ENCODE results near the gene AOC2.
"Not testable (repeated sequence)": the region's sequence is repeated elsewhere in the genome, so short reads cannot be mapped to it uniquely, and the experiment has no call there.

The AOC2 gene

DNA sequence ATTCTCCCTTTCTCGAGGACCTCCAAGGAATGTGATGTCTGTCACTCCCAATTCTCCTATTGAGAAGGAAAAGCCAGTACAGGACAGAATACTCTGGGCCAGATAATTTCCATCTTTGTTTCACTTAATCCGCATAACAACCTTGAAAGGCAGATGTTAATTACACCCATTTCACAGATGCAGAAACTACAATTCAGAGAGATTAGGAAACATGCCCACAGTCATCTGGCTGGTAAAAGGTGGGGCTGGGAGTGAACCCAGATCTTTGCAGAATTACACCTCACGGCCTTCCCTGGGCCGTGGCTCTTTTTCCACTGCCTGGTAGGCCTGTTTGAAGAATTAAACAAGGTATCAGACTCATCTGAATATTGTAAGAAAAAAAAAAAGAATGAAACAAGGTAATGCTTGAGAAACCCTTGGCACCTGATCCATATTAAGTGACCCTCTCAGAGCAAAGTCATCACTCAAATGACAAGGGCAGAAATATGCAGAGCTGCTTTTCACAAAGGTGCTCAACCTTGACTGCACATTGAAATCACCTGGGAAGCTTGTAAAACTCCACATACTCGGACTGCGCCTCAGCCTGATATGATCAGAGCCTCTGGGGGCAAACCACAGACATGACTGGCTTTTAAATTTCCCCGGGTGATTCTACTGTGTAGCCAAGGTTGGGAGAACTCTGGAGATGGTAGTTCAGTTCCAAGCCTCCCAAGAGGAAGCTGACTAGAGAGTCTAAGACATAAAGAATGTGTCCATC is 39.6 kb downstream of the AOC2 start:
- DNase-seq = no peak

DNA sequence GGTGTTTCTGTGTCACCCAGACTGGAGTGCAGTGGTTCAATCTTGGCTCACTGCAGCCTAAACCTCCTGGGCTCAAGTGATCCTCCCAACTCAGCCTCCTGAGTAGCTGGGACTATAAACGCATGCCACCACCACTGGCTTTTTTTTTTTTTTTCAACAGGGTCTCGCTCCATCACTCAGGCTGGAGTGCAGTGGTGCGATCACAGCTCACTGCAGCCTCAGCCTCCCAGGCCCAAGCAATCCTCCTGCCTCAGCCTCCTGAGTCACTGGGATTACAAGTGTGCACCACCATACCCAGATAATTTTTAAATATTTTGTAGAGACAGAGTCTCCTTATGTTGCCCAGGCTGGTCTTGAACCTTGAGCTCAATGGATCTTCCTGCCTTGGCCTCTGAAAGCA is 41.4 kb downstream of the AOC2 start:
- DNase-seq = not testable (repeated sequence)

DNA sequence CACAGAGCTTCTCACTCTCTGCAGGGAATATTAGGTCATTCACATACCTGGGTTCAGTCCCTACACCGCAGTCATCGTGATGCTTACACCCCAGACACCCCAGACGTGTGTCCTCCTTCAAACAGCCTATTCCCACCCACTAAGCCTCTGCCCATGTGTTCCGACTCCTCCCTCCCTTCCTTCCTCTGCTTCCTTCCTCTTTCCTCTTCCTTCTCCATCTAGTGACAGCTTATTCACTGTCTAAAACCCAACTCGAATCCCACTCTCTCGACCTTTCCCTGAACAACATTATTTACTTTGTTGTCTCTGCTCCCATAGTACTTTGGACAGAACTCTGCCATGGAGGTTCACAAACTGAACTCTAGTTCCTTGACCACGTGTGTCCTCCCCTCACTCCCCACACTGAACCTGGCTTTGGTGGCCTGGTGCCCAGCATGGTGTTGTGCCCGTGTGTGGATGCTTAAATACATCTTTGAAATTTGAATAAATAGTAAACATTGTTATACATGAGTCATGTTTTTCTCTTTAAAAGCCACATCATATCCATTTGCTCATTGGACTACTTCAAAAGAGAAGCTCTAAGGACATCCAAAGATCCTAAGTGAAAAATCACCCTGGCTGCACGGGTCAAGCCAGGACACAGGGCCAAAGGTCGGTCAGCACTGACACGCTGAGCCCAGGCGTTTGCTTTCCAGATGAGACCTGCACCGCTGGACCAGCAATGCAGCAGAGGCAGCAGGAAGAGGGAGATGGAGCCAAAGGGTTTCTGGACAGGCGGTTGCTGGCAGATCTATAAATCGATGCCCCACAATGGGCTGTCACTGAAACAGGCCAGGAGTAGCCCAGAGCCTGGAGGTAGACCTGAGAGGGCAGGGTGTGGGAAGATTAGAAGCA is 42.1 kb downstream of the AOC2 start:
- no peak for DNase-seq

DNA sequence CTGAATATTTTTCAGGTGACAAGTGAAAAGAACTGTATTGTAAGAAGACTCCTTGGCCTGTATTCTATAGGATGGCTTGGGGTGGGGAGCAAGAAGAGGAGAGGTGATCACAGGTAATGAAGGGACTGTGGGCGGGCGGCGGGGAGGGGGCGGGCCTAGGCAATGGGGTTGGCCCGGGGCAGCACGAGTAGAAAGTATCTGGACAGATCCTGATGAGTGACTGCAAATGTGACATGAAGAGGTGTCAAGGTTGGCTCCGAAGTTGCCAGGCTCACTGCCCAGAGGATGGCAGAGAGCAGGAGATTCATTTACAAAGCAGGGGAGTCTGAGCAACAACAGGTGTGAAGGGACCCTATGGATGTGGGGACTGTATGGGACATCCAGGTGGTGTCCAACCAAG is 45.4 kb downstream of the AOC2 start:
- DNase-seq = no peak

DNA sequence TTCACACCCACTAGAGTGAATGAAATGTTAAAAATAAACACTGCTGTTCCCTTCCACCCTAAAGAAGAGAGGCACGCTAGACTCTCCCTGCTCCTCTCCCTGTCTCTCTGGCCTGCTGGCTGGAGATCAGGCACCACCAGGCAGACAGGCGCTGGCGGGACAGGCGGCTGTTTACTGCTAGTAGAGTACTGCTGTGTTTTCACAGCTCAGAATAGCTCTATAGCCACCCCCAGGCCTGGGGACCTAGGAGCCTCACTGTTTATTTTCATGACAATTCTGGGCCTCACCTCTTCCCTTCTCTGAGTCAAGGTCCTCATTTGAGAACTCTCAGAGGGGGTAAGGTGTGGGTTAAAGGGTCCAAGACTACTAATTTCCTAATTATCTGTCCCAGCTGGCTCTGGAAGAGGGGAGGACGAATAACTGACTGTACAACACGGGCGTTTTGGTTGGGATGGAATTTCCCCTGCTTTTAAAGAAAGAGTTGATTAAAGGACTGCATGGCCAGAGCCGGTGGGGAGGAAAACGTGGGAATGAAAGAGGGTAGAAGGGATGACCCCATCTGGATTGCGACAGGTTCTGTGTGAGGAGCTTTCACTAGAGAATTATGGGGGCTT is 47.3 kb downstream of the AOC2 start:
- no peak for DNase-seq

DNA sequence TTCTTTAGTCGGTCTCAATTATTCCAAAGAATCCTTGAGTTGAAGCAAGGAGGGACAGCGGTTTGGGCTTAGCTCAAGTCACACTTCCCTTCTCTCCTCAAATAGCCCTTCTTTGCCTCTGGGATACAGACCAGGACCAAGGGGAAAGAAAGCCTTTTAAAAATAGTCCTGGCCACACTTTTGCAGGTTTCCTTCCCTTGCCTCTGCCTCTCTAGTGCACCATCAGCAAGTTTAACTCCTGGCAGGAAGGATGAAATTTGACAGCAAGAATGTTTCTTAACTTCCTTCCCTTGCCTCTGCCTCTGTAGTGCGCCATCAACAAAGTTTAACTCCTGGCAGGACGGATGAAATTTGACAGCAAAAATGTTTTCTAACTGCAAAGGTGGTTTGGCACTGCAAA is 49.0 kb downstream of the AOC2 start:
- no peak for DNase-seq

DNA sequence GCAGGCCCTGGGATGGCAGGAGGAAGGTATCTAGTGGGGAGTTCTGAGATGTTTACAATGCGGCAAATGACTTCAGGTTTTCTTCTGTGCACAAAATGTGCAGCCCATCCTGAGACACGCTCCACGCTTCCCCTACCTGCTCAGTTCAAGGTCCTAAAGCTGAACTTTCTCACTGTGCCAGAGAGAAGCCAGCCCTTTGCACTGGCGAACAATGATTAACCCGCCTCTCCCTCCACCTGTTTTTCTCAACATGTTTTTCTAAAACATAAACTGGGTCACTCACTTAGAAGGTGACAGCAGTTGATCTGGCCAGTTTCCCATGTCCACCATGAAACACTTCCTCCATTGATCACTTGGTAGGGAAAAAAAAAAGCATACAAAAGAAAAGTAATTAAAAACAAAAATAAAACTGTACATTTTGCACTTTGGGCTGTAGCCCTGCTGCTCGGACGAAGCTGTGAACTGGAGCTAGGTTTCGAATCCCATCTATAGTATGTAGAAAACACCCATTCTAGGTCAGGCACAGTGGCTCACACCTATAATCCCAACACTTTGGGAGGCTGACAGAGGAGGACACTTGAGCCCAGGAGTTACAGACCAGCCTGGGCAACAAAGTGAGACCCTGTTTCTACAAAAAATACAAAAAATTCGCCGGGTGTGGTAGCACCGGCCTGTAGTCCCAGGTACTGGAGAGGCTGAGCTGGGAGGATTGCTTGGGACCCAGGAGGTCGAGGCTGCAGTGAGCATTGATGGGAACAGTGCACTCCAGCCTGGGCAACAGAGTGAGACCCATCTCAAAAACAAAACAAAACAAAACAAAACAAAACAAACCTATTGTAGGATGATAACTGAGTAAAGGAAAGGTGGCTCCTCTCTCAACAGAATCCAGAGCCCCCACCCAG is 50.2 kb downstream of the AOC2 start:
- no peak for DNase-seq

DNA sequence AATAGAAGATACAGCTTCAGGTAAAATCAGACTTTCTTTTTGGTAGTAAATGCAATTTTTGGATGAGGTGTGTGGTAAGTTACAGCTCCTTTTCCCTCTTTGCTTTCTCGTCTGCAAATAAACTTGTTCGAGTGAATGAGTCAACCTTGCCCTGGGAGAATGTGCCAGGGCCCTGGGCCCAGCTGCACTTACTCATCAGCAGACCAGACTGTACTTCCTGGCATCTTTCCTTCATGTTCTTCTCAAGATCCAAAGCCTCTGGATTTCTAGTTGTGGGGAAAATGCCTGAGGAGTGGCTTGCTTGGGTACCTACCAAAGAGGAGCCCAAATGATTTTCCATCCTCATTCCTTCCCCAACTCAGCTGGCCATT is 50.8 kb downstream of the AOC2 start:
- no peak for DNase-seq

DNA sequence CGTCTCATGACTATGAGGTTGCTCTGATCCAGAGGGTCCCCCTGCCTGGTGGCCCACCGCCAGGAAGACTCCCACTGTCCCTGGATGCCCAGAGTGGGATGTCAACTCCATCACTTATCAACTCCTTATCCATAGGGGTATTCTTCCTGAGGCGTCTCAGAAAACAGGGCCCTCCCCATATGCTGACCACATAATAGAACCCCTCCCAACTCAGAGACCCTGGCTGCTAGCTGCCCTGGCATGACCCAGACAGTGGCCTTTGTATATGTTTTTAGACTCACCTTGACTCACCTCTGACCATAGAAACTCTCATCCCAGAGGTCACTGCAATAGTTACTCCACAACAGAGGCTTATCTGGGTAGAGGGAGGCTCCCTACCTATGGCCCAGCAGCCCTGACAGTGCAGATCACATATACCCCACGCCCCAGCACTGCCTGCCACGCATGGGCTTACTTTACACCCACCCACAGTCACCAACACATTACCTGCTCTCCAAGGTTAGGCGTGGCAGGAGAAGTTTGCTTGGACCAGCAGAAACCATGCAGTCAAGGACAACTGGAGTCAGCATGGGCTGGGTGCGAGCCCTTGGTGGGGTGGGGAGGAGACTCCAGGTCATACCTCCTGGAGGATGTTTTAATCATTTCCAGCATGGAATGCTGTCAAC is 53.9 kb downstream of the AOC2 start:
- DNase-seq = no peak

DNA sequence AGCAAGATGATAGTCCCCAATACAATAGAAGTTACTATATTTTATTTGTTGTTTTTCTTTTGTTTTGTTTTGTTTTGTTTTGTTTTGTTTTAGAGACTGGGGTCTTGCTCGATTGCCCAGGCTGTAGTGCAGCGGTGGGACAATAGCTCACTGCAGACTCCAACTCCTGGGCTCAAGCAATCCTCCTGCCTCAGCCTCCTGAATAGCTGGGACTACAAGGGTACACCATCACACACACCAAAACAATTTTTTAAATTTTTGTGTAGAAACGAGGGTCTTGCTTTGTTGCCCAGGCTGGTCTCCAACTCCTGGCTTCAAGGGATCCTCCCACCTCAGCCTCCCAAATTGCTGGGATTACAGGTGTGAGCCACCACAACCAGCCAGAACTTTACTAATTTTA is 55.6 kb downstream of the AOC2 start:
- DNase-seq = not testable (repeated sequence)

Measured in NCI-H524 (cell line).